Iris pigment epithelial cell (primary cell): ENCODE measurements around the gene C6orf47.
"Not testable (repeated sequence)": the region's sequence is repeated elsewhere in the genome, so short reads cannot be mapped to it uniquely, and the experiment has no call there.

ENCODE experiments used
- DNase-seq: peaks from one replicate; pipeline ENCODE4 v3.0.0-alpha.2; 2011; ENCODE audit warnings: low read depth

Gene C6orf47, protein sequence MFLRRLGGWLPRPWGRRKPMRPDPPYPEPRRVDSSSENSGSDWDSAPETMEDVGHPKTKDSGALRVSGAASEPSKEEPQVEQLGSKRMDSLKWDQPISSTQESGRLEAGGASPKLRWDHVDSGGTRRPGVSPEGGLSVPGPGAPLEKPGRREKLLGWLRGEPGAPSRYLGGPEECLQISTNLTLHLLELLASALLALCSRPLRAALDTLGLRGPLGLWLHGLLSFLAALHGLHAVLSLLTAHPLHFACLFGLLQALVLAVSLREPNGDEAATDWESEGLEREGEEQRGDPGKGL

DNA sequence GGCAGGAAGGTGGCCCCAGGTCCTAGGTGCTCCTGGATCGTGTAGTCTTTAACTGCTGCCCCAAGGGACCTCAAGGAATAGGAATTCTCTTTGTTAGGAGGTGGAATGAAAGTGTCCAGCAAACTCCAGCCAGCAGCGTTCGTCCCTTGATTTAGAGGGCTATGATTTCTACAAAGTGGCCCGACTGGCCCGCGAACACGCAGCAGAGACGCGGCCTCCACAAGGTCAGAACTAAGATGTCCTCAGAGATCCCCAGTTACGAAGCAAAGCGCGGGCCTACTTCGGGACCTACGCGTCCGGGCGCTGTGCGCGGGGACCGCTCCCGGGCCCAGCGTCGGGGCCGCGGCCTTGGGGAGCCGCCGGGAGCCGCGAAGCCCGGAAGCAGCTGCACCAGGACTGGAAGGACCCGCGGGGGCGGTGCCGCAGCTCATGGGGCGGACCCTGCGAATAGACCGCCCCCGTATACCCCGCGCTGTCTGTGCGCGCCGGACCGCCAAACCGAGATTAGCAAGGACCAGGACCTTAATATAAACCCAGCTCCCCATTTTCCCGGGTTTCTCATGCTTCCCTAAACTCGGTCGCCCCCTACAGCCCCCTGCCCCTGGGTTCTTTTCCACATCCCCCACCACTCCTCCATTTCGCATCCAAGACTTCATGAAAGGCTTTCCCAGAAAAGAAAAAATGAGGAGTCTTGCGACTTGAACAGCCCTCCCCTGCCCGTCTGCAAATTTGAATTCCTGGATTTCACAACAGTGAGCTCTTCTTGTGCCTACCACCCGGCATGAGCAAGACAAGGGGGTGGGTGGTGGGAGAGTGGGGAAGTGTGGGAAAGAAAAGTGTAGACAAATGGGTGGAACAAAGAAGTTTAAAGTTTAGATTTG lies at the start of gene C6orf47:
Gene C6orf47, minus strand, starts transcription at position 398 of the 881 bp plus-strand sequence. CDS start 831 bp downstream, outside the sequence.
- peak; percentile 85 for DNase-seq

DNA sequence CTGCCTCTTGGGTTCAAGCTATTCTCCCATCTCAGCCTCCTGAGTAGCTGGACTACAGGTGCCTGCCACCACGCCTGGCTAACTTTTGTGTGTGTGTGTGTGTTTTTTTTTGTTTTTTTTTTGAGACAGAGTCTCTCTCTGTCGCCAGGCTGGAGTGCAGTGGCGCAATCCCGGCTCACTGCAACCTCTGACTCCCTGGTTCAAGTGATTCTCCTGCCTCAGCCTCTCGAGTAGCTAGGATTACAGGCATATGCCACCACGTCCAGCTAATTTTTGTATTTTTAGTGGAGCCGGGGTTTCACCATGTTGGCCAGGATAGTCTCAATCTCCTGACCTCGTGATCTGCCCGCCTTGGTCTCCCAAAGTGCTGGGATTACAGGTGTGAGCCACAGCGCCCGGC lies 48.6 kb upstream of the C6orf47 start:
- not testable (repeated sequence) for DNase-seq

DNA sequence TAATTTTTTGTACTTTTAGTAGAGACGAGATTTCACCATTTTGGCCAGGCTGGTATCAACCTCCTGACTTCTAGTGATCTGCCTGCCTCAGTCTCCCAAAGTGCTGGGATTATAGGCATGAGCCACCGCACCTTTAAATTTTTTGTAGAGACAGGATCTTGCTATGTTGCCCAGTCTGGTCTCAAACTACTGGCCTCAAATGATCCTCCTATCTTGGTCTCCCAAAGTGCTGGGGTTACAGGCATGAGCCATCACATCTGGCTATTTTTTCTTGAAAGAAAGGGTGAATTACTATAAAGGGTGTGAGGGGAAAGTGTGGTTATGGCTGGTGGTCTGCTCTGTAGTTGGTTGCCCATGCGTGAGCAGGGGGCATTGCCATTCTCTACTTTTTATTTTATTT lies 47.6 kb upstream of the C6orf47 start:
- no peak for DNase-seq

DNA sequence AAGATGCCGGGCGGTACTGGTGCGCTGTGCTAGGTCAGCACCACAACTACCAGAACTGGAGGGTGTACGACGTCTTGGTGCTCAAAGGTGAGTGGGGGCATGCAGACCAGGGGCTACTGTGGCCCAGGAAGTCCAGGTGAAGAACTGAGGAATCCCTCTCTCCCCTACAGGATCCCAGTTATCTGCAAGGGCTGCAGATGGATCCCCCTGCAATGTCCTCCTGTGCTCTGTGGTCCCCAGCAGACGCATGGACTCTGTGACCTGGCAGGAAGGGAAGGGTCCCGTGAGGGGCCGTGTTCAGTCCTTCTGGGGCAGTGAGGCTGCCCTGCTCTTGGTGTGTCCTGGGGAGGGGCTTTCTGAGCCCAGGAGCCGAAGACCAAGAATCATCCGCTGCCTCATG lies 47.1 kb upstream of the C6orf47 start:
- no peak for DNase-seq

DNA sequence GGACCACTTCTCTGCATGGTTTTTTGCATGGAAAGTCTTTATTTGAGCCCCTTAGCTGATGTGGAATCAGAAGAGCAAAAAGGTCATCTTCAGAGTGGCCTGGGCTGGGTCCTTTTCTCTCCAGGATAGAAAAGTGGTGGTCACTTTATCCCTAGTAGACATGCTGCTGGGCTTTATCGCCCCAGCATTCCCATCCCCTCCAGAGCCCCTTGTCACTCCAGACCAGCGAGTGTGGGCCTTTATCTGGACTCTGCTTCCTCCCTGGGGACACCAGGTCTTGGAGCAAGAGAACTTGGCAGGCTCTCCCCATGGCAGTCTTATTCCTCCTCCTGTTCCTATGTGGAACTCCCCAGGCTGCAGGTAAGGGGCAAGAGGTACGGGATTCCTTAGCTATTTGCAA lies 46.0 kb upstream of the C6orf47 start, which contains the start of gene LY6G6F:
Gene LY6G6F, plus strand, starts transcription at position 268 of the 400 bp plus-strand sequence. Its CDS starts 41 bp downstream, at position 309.
- no peak for DNase-seq

DNA sequence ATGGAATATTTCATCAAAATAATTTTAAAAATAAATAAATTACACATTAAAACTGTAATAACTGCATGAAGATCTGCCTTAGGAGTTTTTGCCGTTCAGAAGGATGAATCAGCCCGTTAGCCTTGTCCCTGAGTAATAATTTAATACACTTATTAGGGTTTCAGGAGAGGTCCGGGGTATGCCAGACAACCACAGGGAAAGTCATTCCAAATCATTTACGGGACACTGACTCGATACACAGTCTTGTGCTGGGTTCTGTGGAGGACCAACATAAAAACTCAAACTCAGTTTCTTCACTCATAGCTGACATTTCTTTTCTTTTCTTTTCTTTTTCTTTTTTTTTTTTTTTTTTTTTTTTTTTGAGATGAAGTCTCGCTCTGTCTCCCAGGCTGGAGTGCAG lies 45.4 kb upstream of the C6orf47 start:
- no peak for DNase-seq

DNA sequence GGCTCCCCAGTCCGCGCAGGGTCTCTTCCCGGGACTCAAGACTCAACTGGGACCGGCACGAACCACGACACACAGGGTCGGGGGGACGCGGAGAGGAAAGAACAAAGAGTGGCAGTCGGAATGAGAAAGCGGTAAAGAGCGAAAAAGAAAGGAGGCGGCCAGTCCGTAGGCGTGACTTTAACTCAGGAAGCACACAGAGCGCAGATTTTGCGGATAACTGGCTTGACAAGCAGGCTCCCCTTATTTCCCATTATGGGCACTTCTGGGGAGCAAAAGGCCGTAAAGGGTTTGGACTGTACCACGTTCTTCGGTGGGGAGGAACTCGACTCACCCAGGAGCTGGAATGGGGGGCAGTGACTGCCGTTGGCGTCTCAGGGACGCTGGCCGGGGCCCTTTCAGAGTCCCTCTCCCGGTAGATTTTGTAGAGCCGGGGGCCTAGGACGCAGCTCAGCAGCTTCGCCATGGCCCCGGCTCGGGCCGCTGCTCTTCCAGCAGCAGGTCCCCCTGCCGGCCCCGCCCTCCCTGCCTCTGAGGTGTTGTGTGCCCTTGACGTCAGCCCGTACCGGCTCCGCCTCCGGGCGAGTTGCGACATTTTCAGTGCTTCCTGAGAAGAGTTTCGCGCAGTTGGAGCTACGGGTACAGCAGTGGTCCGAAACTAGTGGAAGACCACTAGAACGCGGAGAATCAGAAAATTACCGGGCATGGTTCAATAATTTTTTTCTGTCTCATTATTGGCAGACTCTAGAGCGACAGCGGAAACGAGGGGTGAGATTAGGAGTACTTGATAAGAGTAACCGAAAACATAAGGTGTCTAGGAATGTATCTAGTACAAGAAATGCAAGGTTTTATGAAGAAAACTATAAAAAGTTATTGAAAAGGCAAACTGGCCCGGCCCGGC lies 42.5 kb upstream of the C6orf47 start, which contains the start of gene ABHD16A:
Gene ABHD16A, minus strand, starts transcription at position 506 of the 898 bp plus-strand sequence. Its CDS starts 43 bp downstream, at position 463.
- DNase-seq = peak; percentile 99

DNA sequence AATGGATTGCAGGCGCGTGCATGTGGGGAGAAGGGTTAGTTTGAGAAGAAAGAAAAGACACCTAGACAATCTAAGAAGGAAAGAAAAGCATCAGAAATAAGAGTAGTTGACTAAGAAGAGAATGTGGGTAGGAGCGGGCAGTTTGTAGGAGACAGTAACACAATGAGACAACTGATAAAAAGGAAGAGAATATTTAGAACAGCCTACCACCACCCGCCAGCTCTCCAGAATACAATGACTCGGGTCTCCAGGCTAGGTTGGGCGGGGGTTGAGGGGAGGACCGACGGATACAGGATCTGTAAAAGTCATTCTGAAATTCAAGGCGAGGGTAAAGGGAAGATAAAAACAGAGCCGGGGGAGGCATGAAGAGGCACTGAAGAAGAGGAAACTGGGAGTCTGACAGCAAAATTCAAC lies 41.8 kb upstream of the C6orf47 start:
- DNase-seq = no peak

DNA sequence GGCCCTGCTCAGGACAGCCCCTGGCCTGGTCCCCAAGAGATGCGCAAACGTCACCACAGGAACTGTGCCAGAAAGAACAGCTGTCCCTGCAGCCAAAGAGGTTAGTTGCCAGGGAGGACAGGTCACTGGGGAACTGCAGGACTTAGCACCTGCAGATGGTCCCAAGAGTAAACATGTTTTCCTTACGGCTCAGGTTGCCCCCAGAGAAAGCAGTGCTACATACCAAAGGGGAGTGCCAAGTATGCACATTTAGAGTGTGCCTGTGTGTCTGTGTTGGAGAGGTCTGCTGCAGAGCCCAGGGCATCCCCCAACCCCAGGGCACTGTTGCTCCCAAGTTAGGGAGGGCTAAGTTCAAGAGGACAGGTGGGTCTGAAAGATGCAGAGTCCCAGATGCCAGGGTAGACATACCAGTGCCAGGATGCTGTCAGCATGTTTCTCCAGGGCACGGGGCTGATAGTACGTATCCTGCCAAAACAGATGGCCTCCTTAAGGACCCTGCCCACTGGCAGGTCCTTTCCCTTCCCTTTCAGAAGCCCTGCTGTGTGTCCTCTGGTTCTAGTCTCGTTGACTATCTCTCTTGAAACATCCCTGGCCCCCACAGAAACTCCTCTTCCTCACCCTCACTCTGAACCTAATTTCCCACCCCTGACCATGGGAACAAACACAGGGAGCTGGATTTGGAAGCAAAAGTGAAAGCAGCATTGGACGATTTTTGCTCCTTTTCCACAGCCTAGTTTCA lies 41.3 kb upstream of the C6orf47 start:
- DNase-seq = peak; percentile 49

DNA sequence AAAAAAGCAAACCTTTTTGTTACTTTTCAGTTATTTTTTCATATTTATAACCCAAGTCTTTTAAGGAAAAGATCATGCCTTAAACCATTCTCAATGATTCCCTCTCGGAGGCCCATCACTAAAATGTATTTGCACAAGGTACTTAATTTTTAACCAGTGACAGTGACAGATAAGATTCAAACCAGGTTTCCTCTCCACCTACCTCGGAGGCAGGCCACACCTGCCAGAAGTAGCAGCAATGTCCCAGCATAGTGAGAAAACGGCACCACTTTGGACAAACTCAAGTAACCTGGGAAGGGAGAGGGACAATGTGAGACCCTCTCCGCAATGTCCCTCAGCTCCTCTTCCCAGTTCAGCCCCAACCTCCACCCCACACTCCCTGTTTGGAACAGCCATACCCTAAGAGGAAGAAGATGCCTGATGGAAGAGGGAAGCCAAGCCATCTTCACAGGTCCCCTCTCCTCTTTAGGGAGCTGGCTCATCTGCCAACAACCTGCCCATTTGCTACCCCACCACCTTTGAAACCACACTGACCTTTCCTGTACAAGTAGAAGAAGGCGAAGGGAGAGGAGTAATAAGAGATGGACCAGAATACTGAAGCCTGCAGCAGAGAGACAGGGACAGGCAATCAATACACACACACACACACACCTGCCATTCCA lies 40.3 kb upstream of the C6orf47 start:
- no peak for DNase-seq

DNA sequence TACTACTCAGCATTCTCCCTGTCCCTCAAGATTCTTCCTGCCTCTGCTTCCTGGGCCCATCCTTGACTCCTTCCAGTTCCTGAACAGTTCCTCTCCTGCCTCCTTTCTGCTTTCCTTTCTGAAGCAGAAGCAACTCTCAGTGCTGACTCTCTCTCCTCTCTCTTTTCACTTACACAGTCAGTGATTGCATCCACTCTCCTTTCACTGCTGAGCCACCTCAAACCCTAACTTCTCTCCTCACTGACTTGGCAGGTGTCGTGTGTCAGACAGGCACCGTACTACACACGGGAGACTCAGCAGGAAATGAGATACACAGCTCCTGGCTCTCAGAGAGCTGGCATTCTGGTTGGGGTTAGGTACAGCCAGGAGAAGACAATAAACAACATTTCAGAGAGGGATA lies 37.0 kb upstream of the C6orf47 start:
- DNase-seq = peak; percentile 33

DNA sequence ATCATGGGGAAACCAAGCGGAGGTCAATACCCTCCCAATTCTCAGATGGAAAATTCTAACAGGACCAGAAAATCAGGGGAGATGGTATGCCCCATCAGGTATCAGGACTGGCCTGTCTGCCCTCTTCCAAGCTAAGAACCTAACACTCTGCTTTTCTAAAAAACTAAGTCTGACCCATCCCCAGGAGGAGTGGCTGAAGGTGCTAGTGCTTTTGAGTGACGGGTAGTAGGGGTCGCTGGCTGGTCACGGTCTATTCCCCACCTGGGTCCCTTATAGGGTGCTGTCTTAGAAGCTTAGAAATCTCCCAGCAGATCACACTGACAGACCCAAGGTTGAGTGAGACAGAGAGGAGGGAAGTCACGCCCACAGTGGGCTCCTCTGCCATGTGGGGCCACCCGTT lies 33.0 kb upstream of the C6orf47 start:
- no peak for DNase-seq

DNA sequence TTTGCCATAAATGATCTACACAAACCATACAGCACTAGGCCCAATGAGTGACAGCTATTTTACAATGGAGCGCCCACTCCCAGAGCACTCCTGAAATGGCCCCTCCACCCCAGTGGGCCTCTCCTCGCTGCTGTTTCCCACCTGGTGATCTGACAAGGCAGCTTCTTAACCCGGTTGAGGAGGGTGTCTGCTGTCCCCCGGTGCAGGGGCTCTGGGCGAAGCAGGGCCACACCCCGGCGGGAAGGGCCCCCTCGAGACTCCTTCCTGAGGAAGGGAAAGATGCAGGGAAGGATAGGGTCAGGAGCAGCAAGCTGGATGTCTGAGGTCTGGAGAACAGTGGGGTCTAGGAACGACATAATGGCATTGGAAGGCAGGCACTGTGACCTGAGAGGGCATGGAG lies 32.3 kb upstream of the C6orf47 start:
- DNase-seq = no peak

DNA sequence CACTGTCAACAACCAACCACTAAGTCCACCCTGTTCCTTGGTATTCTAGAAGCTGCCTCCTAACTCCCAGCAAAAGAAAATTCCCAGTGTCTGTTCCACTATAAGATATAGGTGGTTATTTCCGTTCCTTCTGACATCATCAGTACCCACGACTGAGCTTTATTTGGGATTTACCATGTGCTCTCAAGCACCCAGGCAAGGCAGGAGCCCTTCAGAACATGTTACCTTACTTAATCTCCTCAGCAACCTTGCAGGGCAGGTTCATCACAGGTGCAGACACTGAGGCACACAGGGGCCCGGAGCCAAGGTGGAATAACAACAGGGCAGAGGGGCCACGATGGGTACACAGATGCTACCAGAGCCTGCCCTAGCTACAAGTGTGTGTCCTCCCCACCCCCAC lies 31.8 kb upstream of the C6orf47 start:
- DNase-seq = no peak

DNA sequence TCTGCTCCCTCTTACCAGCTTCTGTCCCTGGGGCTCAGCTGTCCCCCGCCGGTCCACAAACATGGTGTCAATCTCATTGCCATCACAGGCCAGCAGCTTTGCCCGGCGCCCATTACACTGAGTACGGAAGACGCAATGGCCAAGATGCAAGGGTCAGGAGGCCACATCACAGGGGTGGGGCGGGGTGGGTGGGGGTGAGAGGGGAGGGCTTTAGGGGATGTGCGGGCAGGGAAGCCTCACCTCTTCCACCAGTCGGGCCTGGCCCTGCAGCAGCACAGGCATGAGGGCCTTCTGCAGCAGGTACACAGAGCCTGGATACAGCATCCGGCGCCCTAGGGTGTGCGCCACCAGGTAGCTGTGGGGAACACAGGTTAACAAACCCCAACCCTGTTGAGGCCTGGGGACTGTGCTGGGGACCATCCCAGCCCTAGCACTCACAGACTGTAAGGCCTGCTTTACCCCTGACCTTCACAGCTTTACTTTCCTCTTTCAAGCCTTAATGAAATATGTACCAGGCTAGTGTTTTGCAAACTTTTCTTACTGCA lies 31.1 kb upstream of the C6orf47 start:
- DNase-seq = no peak

DNA sequence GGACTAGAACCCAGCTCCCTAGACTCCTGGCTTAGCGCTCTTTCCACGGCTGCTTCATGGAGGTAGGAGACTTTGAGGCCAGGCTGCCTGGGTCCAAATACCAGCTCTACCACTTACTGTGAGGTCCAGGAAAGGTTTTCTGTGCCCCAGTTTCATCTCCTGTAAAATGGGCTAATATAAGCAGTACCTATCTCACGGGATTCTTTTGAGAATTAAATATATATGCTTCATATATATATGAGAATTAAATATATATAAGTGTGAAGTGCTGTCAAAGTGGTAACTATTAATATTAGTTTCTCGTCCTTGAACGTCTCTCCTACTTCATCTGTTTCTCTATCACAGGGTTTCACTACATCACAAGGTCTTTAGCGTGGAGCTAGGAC lies 30.5 kb upstream of the C6orf47 start:
- no peak for DNase-seq

DNA sequence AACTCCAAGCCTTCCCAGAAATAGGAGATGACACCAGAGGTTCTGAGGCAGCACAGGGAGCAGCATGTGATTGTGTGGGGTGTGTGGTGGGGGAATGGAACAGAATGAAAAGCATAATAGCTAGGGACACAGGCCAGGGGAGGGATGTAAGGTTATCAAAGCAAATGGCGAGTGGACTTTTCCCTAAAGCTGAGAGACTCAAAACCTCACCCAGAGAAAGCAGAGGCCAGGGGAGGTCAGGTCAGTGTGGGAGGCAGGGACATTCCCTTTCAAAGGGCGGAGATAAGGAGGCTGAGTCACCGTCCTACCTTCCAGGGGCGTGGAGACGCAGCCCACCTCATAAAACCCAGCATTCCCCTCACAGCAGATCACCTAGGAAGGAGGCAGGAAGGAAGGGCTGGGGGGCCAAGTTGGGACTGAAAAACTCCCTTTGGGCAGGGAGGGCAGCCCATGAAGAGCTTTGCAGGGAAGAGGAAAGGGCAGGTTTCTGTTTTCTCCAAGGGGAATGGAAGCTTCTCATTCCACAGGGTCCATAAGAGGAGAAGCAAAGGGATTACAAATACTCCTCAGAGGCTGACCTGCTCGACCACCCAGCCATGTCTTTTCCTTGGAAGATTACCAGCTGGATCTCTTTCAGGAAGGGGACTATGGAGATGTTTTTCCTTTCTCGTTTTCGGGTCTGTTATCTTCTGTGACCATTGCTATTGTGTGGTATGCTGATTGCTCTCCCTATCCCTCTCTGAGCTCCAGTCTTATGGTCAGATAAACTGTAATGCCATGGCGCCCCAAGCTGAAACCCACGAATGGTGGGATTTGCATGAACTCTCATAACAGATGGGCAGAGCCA lies 29.9 kb upstream of the C6orf47 start:
- DNase-seq = peak; percentile 15

DNA sequence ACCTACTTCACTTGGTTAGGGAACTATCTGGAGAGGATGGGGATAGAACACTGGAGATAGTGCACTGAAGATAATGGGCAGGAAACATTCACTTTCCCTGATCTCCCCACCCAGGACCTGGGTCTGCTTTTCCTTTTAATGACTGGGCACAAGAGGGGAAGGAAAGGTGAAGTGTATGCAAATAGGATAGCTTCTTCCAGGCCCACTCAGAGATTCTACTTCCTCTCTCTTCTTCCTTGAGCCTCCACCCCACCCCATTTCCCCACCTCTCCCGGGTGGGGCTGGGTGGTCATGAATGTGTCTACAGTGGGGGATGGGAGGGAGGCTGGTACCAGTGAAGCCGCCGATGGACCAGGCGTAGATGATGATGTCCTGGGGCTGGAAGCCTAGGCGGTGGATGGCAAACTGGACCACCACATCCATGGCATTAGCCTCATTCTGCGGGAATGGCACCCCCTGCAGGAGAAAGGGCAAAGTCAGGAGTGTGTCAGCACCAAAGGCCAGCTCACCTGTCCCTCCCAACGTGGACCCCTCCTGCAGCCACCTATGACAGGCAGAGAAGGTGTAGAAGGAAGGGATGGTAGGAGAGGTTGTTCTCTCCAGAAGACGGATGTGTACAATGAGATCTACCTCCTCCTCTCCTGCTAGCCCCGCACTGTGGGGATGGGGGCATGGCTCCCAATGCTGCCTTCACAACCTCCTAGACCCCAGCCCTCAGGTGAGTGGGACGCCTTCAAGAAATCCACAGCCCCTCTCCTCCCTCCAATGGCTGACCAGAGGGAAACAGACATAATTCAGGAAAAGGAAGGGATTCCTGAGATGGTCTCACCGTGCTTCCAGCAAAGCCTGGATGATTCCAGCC lies 28.9 kb upstream of the C6orf47 start:
- no peak for DNase-seq
